GM19438 (cell line): Measurements from ENCODE around the gene PA2G4.

ENCODE experiments used
- ATAC-seq: cut with Tn5 transposase; IDR thresholded peaks from one replicate; pipeline ENCODE4 v1.9.1; 2021; ENCODE audit warnings: low read depth; ENCODE audit not compliant: unreplicated experiment

Gene PA2G4

GRCh38 chr12:56121204-56121870 is 17.0 kb downstream of the PA2G4 start:
- ATAC-seq = no peak

- ATAC-seq = no peak
Measured at GRCh38 chr12:56122637-56123036, 18.3 kb downstream of the PA2G4 start.

- ATAC-seq = no peak
Measured at GRCh38 chr12:56124133-56124532, 19.8 kb downstream of the PA2G4 start.

- no peak for ATAC-seq
Measured at GRCh38 chr12:56126732-56127239, 22.4 kb downstream of the PA2G4 start.

- no peak for ATAC-seq
Measured at GRCh38 chr12:56127485-56127887, 23.1 kb downstream of the PA2G4 start.

GRCh38 chr12:56127888-56128669 is 23.7 kb downstream of the PA2G4 start, which contains the start of gene ESYT1:
ESYT1 (plus strand) TSS chr12:56128267; CDS start chr12:56128320, 53 bp downstream.
- peak; percentile 83 for ATAC-seq

- no peak for ATAC-seq
Measured at GRCh38 chr12:56128670-56129205, 24.4 kb downstream of the PA2G4 start.

- peak; percentile 35 for ATAC-seq
Measured at GRCh38 chr12:56129206-56129941, 25.0 kb downstream of the PA2G4 start.

GRCh38 chr12:56129942-56130495 is 25.7 kb downstream of the PA2G4 start:
- ATAC-seq = no peak

GRCh38 chr12:56130876-56131275 is 26.5 kb downstream of the PA2G4 start:
- no peak for ATAC-seq

GRCh38 chr12:56134897-56135296 is 30.5 kb downstream of the PA2G4 start:
- ATAC-seq = no peak

- no peak for ATAC-seq
Measured at GRCh38 chr12:56137853-56138571, 33.7 kb downstream of the PA2G4 start.

- ATAC-seq = no peak
Measured at GRCh38 chr12:56141946-56142784, 37.8 kb downstream of the PA2G4 start.

GRCh38 chr12:56143217-56143616 is 38.9 kb downstream of the PA2G4 start:
- no peak for ATAC-seq

GRCh38 chr12:56143870-56144269 is 39.5 kb downstream of the PA2G4 start:
- no peak for ATAC-seq

GRCh38 chr12:56145217-56145616 is 40.9 kb downstream of the PA2G4 start:
- ATAC-seq = no peak

GRCh38 chr12:56146492-56147460 is 42.4 kb downstream of the PA2G4 start:
- no peak for ATAC-seq

GRCh38 chr12:56150563-56150962 is 46.2 kb downstream of the PA2G4 start:
- ATAC-seq = no peak
